HG03460 (cell line): ENCODE data around the gene EPSTI1.

ENCODE experiments used
- ATAC-seq: cut with Tn5 transposase; IDR thresholded peaks from one replicate; pipeline ENCODE4 v1.9.1; 2021; ENCODE audit not compliant: unreplicated experiment

EPSTI1 gene

DNA sequence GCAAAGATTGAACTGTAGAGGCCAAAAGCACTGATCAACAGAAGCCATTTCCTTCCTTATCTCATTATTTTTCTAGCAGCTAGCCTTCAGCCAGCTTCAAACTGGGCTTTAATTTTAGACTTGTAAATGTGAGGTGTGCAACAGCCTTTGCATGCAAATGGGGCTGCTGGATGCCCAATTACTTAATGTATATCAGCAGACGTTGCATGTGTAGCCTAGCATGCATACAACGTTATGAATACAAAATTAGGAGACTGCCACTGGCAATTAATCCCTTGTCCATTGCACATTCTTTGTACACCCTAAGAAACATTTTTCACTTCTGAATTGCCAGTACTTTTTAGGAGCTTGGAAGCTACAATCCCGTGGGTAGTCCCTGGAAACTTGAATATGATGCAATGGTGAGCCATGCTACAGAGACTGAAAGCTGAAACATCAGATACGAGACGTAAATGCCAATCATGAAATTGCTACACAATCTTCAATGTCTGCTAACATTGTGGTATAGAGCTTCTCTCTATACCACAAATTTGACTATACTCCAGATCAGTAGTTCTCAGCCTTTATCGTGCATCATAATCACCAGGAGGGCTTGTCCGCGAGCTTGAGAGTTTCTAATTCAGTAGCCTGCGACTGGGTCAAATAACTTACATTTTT, 20.2 kb downstream of the EPSTI1 start:
- no peak for ATAC-seq

DNA sequence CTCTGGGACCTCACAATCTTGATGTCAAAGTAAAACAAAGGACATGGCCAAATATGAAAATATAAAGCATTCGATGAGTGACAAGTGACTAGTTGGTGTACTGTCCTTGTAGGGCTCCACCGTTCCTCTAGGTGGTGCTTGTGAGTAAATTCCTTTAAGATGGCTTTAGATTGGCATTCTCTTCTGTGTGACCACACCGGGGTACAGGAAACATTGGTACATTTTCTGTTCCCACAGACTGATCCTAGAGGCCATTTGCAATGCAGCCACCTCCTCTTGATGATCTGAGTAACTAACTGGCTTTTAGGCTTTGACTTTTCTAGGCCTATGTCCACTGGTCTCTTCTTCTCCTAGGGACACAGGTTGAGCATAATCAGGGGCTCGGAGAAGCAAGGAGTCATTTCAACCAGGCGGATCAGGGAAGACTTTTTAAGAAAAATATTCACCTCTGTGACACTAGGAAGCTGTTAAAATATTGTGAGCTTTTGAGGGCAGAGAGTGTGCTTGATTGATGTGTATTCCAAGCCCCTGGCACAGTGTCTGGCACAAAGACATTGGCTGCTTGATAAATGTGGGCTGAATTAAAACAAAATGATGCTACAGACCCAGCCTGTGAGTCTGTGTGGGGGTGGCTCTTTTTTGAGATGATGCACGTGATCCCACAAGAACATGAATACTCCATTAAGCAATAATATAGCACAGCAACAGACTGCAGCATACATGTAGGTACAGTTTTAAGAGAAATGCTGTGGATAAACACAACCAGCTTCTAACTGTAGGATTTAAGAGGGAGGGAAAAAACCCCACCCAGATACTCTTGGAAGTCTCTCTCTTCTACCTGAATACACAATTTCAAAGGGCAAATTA, 21.0 kb downstream of the EPSTI1 start:
- peak; percentile 61 for ATAC-seq

GRCh38 chr13:42969565-42970172, 22.4 kb downstream of the EPSTI1 start:
- ATAC-seq: no peak

- ATAC-seq: no peak
Measured at GRCh38 chr13:42968906-42969305, 23.1 kb downstream of the EPSTI1 start.

DNA sequence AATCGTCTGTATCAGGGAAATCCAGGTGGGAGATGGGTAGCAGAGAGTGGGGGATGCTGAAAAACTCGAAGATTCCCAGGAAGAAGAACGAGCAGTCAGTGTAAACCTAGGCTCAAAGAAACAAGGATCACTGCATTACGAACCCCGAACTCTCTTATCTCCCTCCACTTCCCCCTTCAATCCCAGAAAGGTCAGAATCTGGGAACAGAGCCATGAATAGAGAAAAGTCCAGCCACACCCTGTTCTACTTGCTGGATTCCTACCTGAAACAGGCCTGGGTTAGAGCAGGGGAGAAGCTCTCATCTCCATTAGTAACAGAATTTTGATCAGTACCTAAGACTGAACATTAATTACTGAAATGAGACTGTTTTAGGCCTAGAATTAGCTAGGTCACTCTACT, 24.4 kb downstream of the EPSTI1 start:
- no peak for ATAC-seq

DNA sequence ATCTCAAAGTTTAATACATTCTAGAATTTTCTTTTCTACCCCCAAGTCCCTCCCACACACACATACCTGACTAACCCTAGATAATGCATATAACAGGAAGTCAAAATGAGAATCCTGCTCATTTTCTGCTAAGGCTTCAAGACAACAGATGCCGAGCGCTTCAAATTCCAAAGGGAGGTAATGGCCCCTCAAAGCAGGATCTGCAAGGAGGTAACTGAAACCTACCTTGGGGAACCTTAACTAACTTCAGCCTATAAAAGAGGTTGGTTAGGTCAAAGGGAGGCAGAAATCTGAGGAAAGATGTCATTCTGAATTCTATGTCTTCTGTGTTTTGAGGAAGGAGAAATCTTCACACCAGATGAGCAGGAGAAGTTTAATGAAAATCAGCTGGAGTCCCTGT, 26.8 kb downstream of the EPSTI1 start:
- no peak for ATAC-seq

GRCh38 chr13:42964761-42965161, 27.3 kb downstream of the EPSTI1 start:
- no peak for ATAC-seq

GRCh38 chr13:42959615-42960014, 32.4 kb downstream of the EPSTI1 start:
- no peak for ATAC-seq

DNA sequence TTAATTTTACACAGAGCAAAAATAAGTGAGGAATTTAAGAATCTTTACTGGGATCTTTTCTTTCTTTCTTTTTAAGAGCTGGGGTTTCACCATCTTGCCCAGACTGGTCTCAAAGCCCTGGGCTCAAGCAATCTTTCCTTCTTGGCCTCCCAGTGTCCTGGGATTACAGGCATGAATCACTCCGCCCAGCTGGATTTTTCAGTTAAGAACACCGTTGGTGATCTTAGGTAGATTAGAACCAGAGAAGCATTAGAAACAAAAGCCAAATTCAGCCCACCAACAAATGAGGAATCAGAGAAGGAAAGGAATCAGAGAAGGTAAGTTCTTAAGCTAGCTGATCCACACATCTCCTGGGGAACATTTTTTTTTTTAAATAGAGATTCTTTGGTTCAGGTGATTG, 34.2 kb downstream of the EPSTI1 start:
- ATAC-seq: no peak

- ATAC-seq: no peak
Measured at GRCh38 chr13:42950181-42950580, 41.9 kb downstream of the EPSTI1 start.

DNA sequence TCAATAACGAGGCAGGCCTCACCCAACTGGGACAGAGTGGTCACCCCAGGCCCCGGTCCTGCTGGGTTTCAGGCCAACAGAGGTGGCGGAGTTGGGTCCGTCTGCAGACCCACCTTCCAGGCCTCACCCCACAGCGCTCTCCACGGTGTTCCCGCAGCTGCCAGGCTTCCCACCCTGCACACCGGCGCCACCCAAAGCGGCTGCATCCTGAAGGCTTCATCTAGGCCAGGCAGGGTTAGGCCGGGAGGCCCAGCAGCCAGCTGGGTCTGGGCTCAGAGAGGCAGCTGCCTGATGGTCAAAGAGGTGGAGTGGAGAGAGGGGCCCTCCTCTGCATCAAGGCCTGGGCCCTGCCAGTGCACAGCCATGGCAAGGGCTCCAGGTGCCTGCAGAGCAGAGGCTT, 44.1 kb downstream of the EPSTI1 start:
- ATAC-seq: no peak

GRCh38 chr13:42946927-42947326, 45.1 kb downstream of the EPSTI1 start:
- ATAC-seq: no peak

- no peak for ATAC-seq
Measured at GRCh38 chr13:42929886-42930535, 62.0 kb downstream of the EPSTI1 start.

GRCh38 chr13:42926555-42926954, 65.5 kb downstream of the EPSTI1 start:
- no peak for ATAC-seq

DNA sequence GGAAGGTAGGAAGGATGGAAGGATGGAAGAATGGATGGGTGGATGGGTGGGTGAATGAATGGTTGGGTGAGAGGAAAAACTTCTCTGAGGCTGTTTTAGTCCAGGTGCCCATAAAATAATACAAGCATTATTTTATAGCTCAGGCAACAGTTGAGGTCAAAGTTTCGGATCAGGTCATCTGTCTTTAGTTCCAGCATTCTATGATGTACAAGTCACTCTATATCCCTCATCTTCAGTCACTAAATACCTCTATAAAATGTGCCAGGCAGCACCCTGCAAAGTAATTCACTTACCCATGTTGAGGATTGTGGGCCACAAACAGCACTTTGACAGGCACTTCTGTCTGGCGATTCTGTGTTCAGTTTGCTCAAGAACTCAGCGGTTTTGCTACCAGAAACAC, 66.0 kb downstream of the EPSTI1 start:
- ATAC-seq: no peak

- ATAC-seq: no peak
Measured at GRCh38 chr13:42925626-42926025, 66.4 kb downstream of the EPSTI1 start.

DNA sequence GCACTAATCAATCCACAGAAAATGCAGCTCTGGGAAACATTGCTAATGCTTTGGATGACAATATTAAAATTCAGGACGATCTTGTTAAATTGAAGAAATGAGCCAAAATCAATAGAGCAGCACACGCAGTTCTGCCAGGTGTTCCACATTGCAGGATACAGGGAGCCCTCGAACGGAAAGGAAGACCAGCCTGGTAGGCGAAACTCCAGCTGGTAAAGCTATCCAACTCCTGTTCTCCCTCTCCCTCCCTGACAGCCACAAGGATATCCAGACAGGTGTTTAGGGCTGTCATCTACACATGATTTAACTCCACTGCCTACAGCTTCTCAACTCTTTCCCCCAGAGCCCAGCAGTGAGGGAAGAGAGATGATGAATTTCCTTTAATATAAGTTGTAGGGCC, 67.7 kb downstream of the EPSTI1 start:
- ATAC-seq: no peak

GRCh38 chr13:42907745-42908144, 84.3 kb downstream of the EPSTI1 start:
- ATAC-seq: no peak

DNA sequence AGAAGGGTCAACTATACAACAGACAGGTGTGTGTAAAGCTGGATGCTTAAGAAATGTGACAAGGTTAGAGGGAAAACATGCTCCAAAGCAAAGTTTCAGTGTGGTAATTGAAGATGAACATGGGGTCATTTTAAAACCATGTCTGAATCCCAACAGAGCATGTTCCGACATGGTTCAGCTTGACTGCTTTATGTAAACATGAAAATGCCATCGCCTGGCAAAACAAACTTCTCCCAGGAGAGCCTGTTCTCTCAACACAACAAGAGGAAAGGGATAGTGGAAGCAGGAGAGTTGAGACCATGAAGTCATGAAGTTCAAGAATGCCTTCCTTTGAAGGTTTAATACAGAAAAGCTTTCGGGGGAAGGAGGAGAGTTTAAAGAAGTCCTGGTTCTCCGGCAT, 85.8 kb downstream of the EPSTI1 start:
- ATAC-seq: no peak

DNA sequence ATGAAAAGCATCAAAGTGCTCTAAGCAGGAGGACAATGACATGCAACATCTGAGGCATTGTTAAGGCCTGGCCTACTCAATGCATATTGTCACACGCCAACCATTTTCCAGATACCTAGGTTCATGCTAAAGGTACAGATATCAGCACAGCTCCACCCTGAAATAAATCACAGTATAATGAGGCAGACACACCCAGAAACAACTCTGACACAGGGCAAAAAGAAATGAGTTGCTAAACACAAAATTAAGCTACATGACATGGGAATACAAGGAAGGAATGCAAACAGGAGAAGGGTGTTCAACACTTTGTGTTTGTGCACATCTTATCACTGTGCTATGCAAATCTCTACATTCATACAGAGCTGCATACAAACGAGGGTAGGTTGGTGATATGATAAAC, 86.5 kb downstream of the EPSTI1 start:
- ATAC-seq: no peak

GRCh38 chr13:42899266-42899665, 92.8 kb downstream of the EPSTI1 start:
- no peak for ATAC-seq

- no peak for ATAC-seq
Measured at GRCh38 chr13:42895776-42896175, 96.3 kb downstream of the EPSTI1 start.
